Measurements from ENCODE around the gene GRIK5. TPM values are rescaled to one million over a fixed set of nuclear protein-coding genes. Genes with fewer than 3 reads are reported as not detected.
A peak's percentile ranks its signal among the peaks of the same experiment; 100 is the strongest.
"Not testable (repeated sequence)": the region's sequence is repeated elsewhere in the genome, so short reads cannot be mapped to it uniquely, and the experiment has no call there.

Gene GRIK5
- total RNA-seq, 1 donor from 2014 or later = 3.9 TPM

- peak; percentile 82 for DNase-seq (ENCODE audit: low spot score)
- no peak overlapping the region for H3K4me3 Mint-ChIP-seq
- peaks cover 43% of the 10 kb centered on the region for H3K4me1 Mint-ChIP-seq (ENCODE audit: low read depth)
- H3K36me3 Mint-ChIP-seq (ENCODE audit: low read depth) = peaks cover 31% of the 10 kb centered on the region
- H3K27ac Mint-ChIP-seq = peak overlapping the region; percentile 42
- intact Hi-C loops (cut with micrococcal nuclease) = loop anchor here (1.0 to 2.0 kb wide), 12 partner anchors 14 to 332 kb away; partner anchors contain the start of genes GSK3A, MEGF8, POU2F2 and ZNF526
- no peaks in the 10 kb centered on the region for H3K9me3 Mint-ChIP-seq
- no peaks in the 10 kb centered on the region for H3K27me3 Mint-ChIP-seq (ENCODE audit: insufficient read depth)
Observed at GRCh38 chr19:42108527-42109389, 38.8 kb upstream of the GRIK5 start.

DNA sequence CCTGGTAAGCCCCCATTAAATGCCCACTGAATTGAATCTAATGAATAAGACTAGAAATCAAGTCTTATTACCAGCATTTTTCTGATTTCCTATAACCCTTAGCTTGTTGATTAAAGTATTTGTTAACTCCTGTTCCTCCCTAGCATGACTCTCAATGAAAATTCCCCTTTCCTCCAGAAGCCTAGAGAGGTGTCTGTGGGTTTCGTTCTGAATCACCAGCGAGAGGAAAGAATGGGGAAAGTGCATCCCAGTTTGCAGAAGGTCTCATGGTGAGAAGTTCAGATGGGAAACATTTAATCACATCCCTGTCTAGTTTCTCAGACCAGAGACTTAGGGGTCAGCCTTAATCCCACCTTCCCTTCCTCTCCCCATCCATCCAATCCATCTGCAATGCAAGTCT is 35.4 kb upstream of the GRIK5 start:
- H3K36me3 Mint-ChIP-seq (ENCODE audit: low read depth) = peaks cover 23% of the 10 kb centered on the region
- no peaks in the 10 kb centered on the region for H3K27me3 Mint-ChIP-seq (ENCODE audit: insufficient read depth)
- peak overlapping the region; percentile 11 for H3K27ac Mint-ChIP-seq
- H3K4me1 Mint-ChIP-seq (ENCODE audit: low read depth) = peaks cover 34% of the 10 kb centered on the region
- intact Hi-C loops (cut with micrococcal nuclease) = no loop called here
- no peaks in the 10 kb centered on the region for H3K9me3 Mint-ChIP-seq
- H3K4me3 Mint-ChIP-seq = no peak overlapping the region
- no peak for DNase-seq (ENCODE audit: low spot score)

- Mint-ChIP-seq H3K36me3 (ENCODE audit: low read depth) (peaks cover 26% of the 10 kb centered on the region), H3K27me3 (ENCODE audit: insufficient read depth) (no peaks in the 10 kb centered on the region), H3K27ac (no peak overlapping the region), H3K9me3 (no peaks in the 10 kb centered on the region), H3K4me3 (no peak overlapping the region), H3K4me1 (ENCODE audit: low read depth) (peaks cover 23% of the 10 kb centered on the region)
- intact Hi-C loops (cut with micrococcal nuclease) = no loop called here
- DNase-seq (ENCODE audit: low spot score) = no peak
Observed at GRCh38 chr19:42102877-42103276, 32.9 kb upstream of the GRIK5 start.

- H3K27me3 Mint-ChIP-seq (ENCODE audit: insufficient read depth); DNase-seq (ENCODE audit: low spot score); intact Hi-C loops (cut with micrococcal nuclease); H3K4me3 Mint-ChIP-seq; H3K27ac Mint-ChIP-seq; H3K9me3 Mint-ChIP-seq: not testable (repeated sequence)
- Mint-ChIP-seq H3K36me3 (ENCODE audit: low read depth) (peaks cover 31% of the 10 kb centered on the region), H3K4me1 (ENCODE audit: low read depth) (peaks cover 13% of the 10 kb centered on the region)
Observed at GRCh38 chr19:42100241-42100640, 30.2 kb upstream of the GRIK5 start.

DNA sequence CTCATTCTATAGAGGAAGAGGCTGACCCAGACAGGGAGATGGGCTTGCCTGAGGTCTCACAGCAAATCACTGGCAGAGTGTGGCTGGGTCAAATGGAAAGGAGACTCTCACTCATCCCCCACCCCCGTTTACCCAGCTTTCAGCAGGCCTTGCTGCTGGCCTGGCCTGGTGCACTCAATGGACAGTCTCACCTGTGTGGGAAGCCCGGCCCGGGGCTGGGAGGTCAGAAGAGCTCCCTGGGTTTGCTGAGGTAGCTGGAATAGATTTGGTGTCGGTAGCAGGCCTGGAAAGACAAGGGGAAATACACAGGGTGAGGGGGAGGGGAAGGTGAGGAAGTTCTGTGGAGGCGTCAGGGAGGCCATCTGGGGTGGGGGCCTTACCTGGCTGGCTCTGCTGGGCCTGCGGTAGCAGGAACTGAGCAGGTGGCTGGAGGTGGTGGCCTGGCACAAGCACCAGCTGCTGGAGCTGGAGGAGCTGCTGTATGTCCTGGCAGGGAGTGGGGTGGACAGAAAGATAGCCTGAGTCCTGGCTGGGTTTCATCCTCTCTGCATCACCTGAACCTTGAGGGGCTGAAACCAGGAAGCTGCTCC is 29.4 kb upstream of the GRIK5 start:
- no peak overlapping the region for H3K27ac Mint-ChIP-seq
- no peaks in the 10 kb centered on the region for H3K27me3 Mint-ChIP-seq (ENCODE audit: insufficient read depth)
- intact Hi-C loops (cut with micrococcal nuclease) = no loop called here
- H3K36me3 Mint-ChIP-seq (ENCODE audit: low read depth) = peaks cover 34% of the 10 kb centered on the region
- H3K4me1 Mint-ChIP-seq (ENCODE audit: low read depth) = peaks cover 7% of the 10 kb centered on the region
- DNase-seq (ENCODE audit: low spot score) = no peak
- H3K9me3 Mint-ChIP-seq = no peaks in the 10 kb centered on the region
- H3K4me3 Mint-ChIP-seq = no peak overlapping the region

DNA sequence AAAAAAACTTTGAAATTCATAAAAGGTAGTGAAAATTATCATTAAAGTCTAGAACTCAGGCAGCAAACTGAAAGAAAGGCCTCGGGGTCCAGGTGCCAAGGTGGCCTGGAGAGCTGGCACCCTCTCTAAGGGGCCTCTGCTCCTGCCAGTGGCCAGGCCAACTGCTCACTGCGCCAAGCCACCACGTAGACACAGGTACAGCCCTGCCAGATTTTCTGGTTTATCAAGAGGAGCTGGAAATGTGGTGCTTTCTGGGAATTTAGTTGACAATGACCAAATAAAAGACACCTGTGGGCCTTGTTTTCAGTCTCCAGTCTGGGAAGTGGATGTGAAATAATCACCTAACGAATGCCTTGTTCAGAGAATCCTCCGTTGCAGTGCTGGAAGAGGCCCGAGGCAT is 28.8 kb upstream of the GRIK5 start:
- intact Hi-C loops (cut with micrococcal nuclease) = no loop called here
- peaks cover 39% of the 10 kb centered on the region for H3K36me3 Mint-ChIP-seq (ENCODE audit: low read depth)
- no peaks in the 10 kb centered on the region for H3K27me3 Mint-ChIP-seq (ENCODE audit: insufficient read depth)
- no peak overlapping the region for H3K27ac Mint-ChIP-seq
- H3K4me1 Mint-ChIP-seq (ENCODE audit: low read depth) = peaks cover 7% of the 10 kb centered on the region
- no peak overlapping the region for H3K4me3 Mint-ChIP-seq
- DNase-seq (ENCODE audit: low spot score) = no peak
- H3K9me3 Mint-ChIP-seq = no peaks in the 10 kb centered on the region

- no peak overlapping the region for H3K27ac Mint-ChIP-seq
Observed at GRCh38 chr19:42097461-42097860, 27.5 kb upstream of the GRIK5 start.

DNA sequence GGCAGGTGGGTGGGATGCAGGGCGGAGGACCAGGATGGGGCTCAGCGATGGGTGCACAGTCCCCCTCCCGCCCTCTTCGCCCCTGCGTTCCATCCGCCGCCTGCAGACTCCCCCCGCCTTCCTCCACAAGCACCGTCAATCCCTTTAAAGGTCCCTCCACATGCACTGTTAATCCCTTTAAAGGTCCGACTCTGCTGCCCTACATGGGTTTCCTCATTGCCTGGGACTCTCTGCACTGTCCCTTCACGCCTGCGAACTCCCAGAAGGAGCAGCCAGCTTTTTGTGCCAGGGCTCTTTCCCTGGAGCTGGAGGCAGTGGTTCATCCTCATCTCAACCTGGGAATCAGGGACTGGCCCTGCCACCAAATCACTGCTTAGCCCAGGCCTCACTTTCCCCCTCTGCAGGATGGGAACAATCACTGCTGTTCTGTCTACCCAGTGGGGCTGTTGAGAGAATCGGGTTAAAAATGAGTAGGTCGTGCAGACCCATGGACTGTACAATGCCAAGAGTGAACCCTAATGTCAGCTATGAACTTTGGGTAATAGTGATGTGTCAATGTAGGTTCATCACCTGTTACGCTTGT is 26.3 kb upstream of the GRIK5 start:
- no peak overlapping the region for H3K27ac Mint-ChIP-seq
- H3K4me1 Mint-ChIP-seq (ENCODE audit: low read depth) = peaks cover 9% of the 10 kb centered on the region
- intact Hi-C loops (cut with micrococcal nuclease) = no loop called here
- no peaks in the 10 kb centered on the region for H3K9me3 Mint-ChIP-seq
- no peaks in the 10 kb centered on the region for H3K27me3 Mint-ChIP-seq (ENCODE audit: insufficient read depth)
- peaks cover 34% of the 10 kb centered on the region for H3K36me3 Mint-ChIP-seq (ENCODE audit: low read depth)
- no peak overlapping the region for H3K4me3 Mint-ChIP-seq
- no peak for DNase-seq (ENCODE audit: low spot score)

More at GRCh38 chr19:42097461-42097860, 27.5 kb upstream of the GRIK5 start:
- H3K27me3 Mint-ChIP-seq (ENCODE audit: insufficient read depth) = no peaks in the 10 kb centered on the region
- DNase-seq (ENCODE audit: low spot score) = no peak
- H3K4me3 Mint-ChIP-seq = no peak overlapping the region
- H3K4me1 Mint-ChIP-seq (ENCODE audit: low read depth) = peaks cover 2% of the 10 kb centered on the region
- intact Hi-C loops (cut with micrococcal nuclease) = no loop called here
- H3K36me3 Mint-ChIP-seq (ENCODE audit: low read depth) = peaks cover 31% of the 10 kb centered on the region
- H3K9me3 Mint-ChIP-seq = no peaks in the 10 kb centered on the region

- Mint-ChIP-seq H3K4me3 (no peak overlapping the region), H3K36me3 (ENCODE audit: low read depth) (peaks cover 30% of the 10 kb centered on the region), H3K9me3 (no peaks in the 10 kb centered on the region), H3K4me1 (ENCODE audit: low read depth) (peaks cover 14% of the 10 kb centered on the region), H3K27ac (no peak overlapping the region), H3K27me3 (ENCODE audit: insufficient read depth) (no peaks in the 10 kb centered on the region)
- intact Hi-C loops (cut with micrococcal nuclease) = no loop called here
- no peak for DNase-seq (ENCODE audit: low spot score)
Observed at GRCh38 chr19:42095814-42096230, 25.8 kb upstream of the GRIK5 start.

GRCh38 chr19:42095142-42095813 is 25.3 kb upstream of the GRIK5 start:
- H3K27me3 Mint-ChIP-seq (ENCODE audit: insufficient read depth) = no peaks in the 10 kb centered on the region
- peaks cover 35% of the 10 kb centered on the region for H3K36me3 Mint-ChIP-seq (ENCODE audit: low read depth)
- DNase-seq (ENCODE audit: low spot score) = no peak

GRCh38 chr19:42093926-42094325 is 23.9 kb upstream of the GRIK5 start:
- no peak overlapping the region for H3K4me3 Mint-ChIP-seq
- H3K4me1 Mint-ChIP-seq (ENCODE audit: low read depth) = peaks cover 32% of the 10 kb centered on the region
- no peaks in the 10 kb centered on the region for H3K27me3 Mint-ChIP-seq (ENCODE audit: insufficient read depth)
- intact Hi-C loops (cut with micrococcal nuclease) = no loop called here
- peaks cover 35% of the 10 kb centered on the region for H3K36me3 Mint-ChIP-seq (ENCODE audit: low read depth)
- no peak for DNase-seq (ENCODE audit: low spot score)
- H3K27ac Mint-ChIP-seq = no peak overlapping the region
- H3K9me3 Mint-ChIP-seq = no peaks in the 10 kb centered on the region

More at GRCh38 chr19:42095142-42095813, 25.3 kb upstream of the GRIK5 start:
- Mint-ChIP-seq H3K9me3 (no peaks in the 10 kb centered on the region), H3K4me1 (ENCODE audit: low read depth) (peaks cover 19% of the 10 kb centered on the region), H3K4me3 (no peak overlapping the region), H3K27ac (no peak overlapping the region)
- intact Hi-C loops (cut with micrococcal nuclease) = no loop called here

DNA sequence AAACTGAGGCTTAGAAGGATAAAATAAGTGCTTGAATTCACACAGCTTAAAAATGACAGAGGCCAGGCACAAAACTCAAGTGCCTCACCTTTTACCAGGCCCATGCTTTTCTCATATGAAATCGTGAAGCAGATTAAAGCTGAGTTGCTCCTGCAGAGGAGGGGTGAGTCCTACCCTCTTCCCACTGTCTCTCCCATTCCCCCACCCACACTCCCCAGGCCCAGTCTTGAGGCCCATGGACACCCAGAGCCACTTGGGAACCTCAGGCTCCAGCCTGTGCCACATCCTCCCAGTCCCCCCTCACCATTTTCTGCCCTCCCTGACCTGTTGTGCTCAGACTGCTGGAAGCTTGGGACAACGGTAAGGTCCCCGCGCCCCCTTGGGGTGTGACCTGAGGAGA is 23.5 kb upstream of the GRIK5 start:
- no peaks in the 10 kb centered on the region for H3K9me3 Mint-ChIP-seq
- H3K27me3 Mint-ChIP-seq (ENCODE audit: insufficient read depth) = no peaks in the 10 kb centered on the region
- peaks cover 37% of the 10 kb centered on the region for H3K4me1 Mint-ChIP-seq (ENCODE audit: low read depth)
- peaks cover 34% of the 10 kb centered on the region for H3K36me3 Mint-ChIP-seq (ENCODE audit: low read depth)
- DNase-seq (ENCODE audit: low spot score) = no peak
- no peak overlapping the region for H3K27ac Mint-ChIP-seq
- no peak overlapping the region for H3K4me3 Mint-ChIP-seq
- intact Hi-C loops (cut with micrococcal nuclease) = no loop called here

Data from activated T-helper 1 cell treated with anti-CD3 and anti-CD28 coated beads, Interleukin-12 subunit alpha, Interleukin-12 subunit beta, Interleukin-2, Interleukin-4 antibody, amounts not matched to agents 30 ng/mL and 10 ng/mL and 1 ng/mL, durations not matched to agents 14 hours and 24 hours and 36 hours (primary cell).